Pancreas (tissue), 10 donors: Measurements from ENCODE around the gene GPX6. TPM values are rescaled to one million over a fixed set of nuclear protein-coding genes. Genes with fewer than 3 reads are reported as not detected.
"Not testable (repeated sequence)": the region's sequence is repeated elsewhere in the genome, so short reads cannot be mapped to it uniquely, and the experiment has no call there.

Source experiments
- ATAC-seq, 4 donors: fragments of 200-7000 bp; cut with Tn5 transposase; one replicate each; pipeline versions ENCODE4 v1.8.0 to v1.9.1; 2020; ENCODE audit warnings: mild to moderate bottlenecking in 4 of 4, moderate library complexity in 4 of 4
- DNase-seq, 6 donors: peaks; one replicate each; pipeline ENCODE4 v3.0.0-alpha.2; 2020
- FAIRE-seq: peaks from 2 replicates; lab custom pipeline; 2012; peaks lifted over from hg19 to GRCh38; lab: Jason Lieb, UNC
- H3K27ac ChIP-seq, 4 donors: fragments of 200-600 bp; sonication (generic); 1 replicate in 3 of 4; 2 replicates in 1 of 4; pipeline versions ENCODE4 v1.5.0 to v1.8.0; 2020
- H3K27me3 ChIP-seq, 4 donors: fragments of 200-600 bp; one replicate each; pipeline ENCODE4 v1.8.0; 2021
- H3K36me3 ChIP-seq, 3 donors: fragments of 200-600 bp; sonication (generic) in 1 of 3; one replicate each; pipeline versions ENCODE4 v1.5.0 to v1.8.0; 2020 to 2021
- H3K4me1 ChIP-seq, 3 donors: fragments of 200-600 bp; one replicate each; pipeline ENCODE4 v1.8.0; 2021
- H3K4me3 ChIP-seq, 4 donors: fragments of 200-600 bp; sonication (generic) in 2 of 4; one replicate each; pipeline versions ENCODE4 v1.5.0 to v1.8.0; 2020 to 2021
- H3K9me3 ChIP-seq, 4 donors: fragments of 200-600 bp; one replicate each; pipeline ENCODE4 v1.8.0; 2021
- CTCF ChIP-seq, 4 donors: fragments of 200-600 bp; sonication (generic) in 3 of 4; IDR thresholded peaks; one replicate each; pipeline versions ENCODE4 v1.5.0 to v1.8.0; 2021; ENCODE audit warnings: antibody characterized with exemption in 4 of 4
- WGBS, 2 donors: extraction: QIAGEN DNeasy Blood & Tissue Kit; methylation state at CpG; one replicate each; pipeline ENCODE4 v1.1.7; 2013; 5-methylcytosine and 5-hydroxymethylcytosine counted together
- intact Hi-C, 3 donors: fragments of 100-400 bp; cut with DNase I; formaldehyde crosslinking; loops; one replicate each; pipeline versions ENCODE4 v1.11.1 to v1.14.2; 2022
- polyA plus RNA-seq, 2 donors: library from polyadenylated mRNA; stranded (reverse); fragments of 200-250 nt; gene quantifications; one replicate each; pipeline ENCODE4 v1.2.3, GENCODE V29; 2013
- total RNA-seq, 6 donors: library from RNA; stranded (reverse); fragmentation: NEBNext Ultra II Directional in 4 of 6; extraction: Animal tissue kit (Norgen Biotek cat#: 25700) in 4 of 6; gene quantifications; one replicate each; pipeline versions ENCODE4 v1.2.1 to v1.2.4, GENCODE V29; 2021 to 2023
- donor health status: healthy with polysubstance abuse.
- donor health status: DM: no; HTN: no; CAD: no; lungs with moderate emphysema.
- donor health status: DM: no; HTN: no; CAD: no.
- donor health status: control.
- donor health status: control.
- donor health status: Bipolar disorder and iron deficiency.
- donor health status: DM: yes; HTN: yes; CAD: no.
- donor health status: DM: no; HTN: no; CAD: no.
- donor health status: DM: no; HTN: no; CAD: no.
- donor health status: DM: yes; HTN: yes; CAD: no.

The GPX6 gene
- total and polyA plus RNA-seq, 8 donors = not detected

- Histone ChIP-seq H3K36me3 (no peaks in the 10 kb centered on the region), H3K27ac (no peak overlapping the region), H3K4me1 (no peaks in the 10 kb centered on the region), H3K27me3 (peaks cover 0 to 6% (median 0%) of the 10 kb centered on the region in 4 donors), H3K9me3 (no peaks in the 10 kb centered on the region), H3K4me3 (peak overlapping the region in 2 of 4 donors; percentile 8 to 14)
- ATAC-seq (peak; percentile 25 to 63 (median 50)), FAIRE-seq (no peak), DNase-seq (no peak)
- TF ChIP-seq CTCF (IDR thresholded peaks at IDR 0.05) = no peak
- intact Hi-C loops = no loop called here
- 9 to 10% methylated on average over 25 of the region's 25 CpGs for WGBS, 2 donors
These were observed 38.6 kb upstream of the GPX6 start for GRCh38 chr6:28553986-28554881.

DNA sequence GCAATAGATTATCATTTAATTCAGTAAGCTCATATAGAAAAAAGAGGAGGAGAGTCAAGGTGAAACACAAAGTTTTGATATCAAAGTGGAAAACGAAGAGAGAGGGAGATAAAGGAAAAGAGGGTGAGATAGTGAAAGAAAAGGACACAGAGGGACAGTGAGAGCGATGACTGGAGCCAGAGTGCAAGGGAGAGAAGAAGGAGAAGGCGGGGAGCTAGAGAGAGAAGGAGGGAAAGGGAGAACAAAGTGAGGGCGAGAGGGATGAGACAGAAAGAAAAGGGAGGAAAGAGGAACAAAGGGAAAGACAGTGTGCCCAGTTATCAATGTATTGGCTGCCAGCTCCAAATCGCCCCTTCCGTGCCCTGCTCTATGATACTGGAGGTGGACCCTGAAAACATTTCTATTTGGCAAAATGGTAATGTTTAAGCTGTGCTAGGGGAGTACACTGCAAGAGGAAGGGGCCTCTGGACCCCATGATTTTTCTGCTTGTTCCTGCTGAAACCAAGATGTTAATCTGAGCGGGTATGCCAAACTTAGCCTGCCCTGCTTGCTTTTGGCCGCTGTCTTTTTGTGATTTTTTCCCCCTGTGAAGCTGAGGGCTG lies 37.9 kb upstream of the GPX6 start:
- no peaks in the 10 kb centered on the region for H3K9me3 ChIP-seq
- no peak for TF ChIP-seq CTCF (IDR thresholded peaks at IDR 0.05)
- no peaks in the 10 kb centered on the region for H3K36me3 ChIP-seq
- no peaks in the 10 kb centered on the region for H3K4me1 ChIP-seq
- no peak for DNase-seq
- ATAC-seq = no peak
- H3K27me3 ChIP-seq = peaks cover 0 to 6% (median 0%) of the 10 kb centered on the region in 4 donors
- no peak overlapping the region for H3K27ac ChIP-seq
- no peak for FAIRE-seq
- 33 to 36% methylated on average over 8 of the region's 8 CpGs for WGBS, 2 donors
- intact Hi-C loops = no loop called here
- peak overlapping the region in 2 of 4 donors; percentile 8 to 14 for H3K4me3 ChIP-seq

DNA sequence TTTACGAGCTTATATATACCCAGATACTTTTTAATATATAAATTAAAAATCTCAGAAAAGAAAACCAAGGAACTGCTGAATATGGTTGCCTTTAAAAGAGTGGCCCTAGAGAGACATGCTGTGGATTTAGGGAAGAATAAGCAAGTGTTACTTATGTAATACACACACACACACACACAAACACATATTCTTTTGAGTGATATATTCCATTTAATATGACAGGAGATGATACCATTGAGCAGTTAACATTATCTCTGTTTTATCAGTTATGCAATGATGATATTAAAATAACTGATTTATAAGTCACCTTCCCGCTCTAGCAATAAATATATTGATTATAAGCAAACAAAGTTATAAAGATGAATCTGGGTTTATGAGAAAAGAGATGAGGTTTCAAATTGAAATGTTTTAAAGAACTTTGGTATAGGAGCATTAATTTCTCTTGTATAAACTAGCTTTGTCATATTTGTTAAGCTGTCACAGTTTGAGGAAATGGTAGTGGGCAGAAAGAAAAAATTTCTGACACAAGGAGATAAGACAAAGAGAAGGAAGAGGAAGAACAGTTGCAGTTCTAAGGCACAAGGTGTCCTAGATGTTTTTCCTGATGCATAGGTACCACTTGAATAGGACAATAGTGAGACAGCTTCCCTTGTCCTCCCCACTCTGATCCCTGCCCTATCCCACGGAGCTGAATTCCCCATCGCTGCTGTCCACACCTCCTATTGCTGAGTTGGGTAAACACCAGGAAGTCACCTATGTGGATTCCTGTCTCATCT lies 36.5 kb upstream of the GPX6 start:
- TF ChIP-seq CTCF (IDR thresholded peaks at IDR 0.05) = no peak
- WGBS, 2 donors = 49 to 67% methylated on average over 4 of the region's 4 CpGs

GRCh38 chr6:28547003-28547402 lies 31.4 kb upstream of the GPX6 start:
- H3K36me3 ChIP-seq, FAIRE-seq, H3K9me3 ChIP-seq, H3K4me3 ChIP-seq, intact Hi-C loops, ATAC-seq, DNase-seq, H3K4me1 ChIP-seq, H3K27ac ChIP-seq: not testable (repeated sequence)
- 46 to 55% methylated on average over 3 of the region's 3 CpGs for WGBS, 2 donors
- peaks cover 0 to 24% (median 0%) of the 10 kb centered on the region in 4 donors for H3K27me3 ChIP-seq

More for the DNA sequence above, 36.5 kb upstream of the GPX6 start:
- DNase-seq (no peak), ATAC-seq (no peak), FAIRE-seq (no peak)
- intact Hi-C loops = no loop called here
- Histone ChIP-seq H3K36me3 (no peaks in the 10 kb centered on the region), H3K27ac (no peak overlapping the region), H3K27me3 (peaks cover 0 to 11% (median 0%) of the 10 kb centered on the region in 4 donors), H3K4me3 (no peak overlapping the region), H3K9me3 (no peaks in the 10 kb centered on the region), H3K4me1 (no peaks in the 10 kb centered on the region)

DNA sequence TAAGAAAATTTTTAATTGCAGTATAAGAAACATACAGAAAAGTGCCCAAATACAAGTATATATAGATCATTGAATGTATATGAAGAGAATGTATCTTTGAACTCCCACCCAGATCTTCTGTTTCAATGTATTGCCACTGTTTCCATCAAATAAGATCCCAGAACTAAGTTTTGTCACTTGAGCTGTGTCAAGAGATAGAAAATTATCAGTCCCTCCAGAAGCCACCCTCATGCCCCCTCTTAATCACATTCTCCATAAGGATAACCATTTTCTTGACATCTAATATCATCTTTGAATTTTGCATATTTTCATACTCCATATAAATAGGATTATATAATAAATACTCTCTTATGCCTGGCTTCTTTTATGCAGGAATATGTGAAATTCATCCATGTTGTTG lies 30.4 kb upstream of the GPX6 start:
- FAIRE-seq = no peak
- peaks cover 0 to 22% (median 0%) of the 10 kb centered on the region in 4 donors for H3K27me3 ChIP-seq
- intact Hi-C loops = no loop called here
- H3K36me3 ChIP-seq = no peaks in the 10 kb centered on the region
- H3K27ac ChIP-seq = no peak overlapping the region
- DNase-seq = no peak
- H3K9me3 ChIP-seq = no peaks in the 10 kb centered on the region
- H3K4me1 ChIP-seq = no peaks in the 10 kb centered on the region
- no peak for ATAC-seq
- H3K4me3 ChIP-seq = no peak overlapping the region
- no peak for TF ChIP-seq CTCF (IDR thresholded peaks at IDR 0.05)
